22Rv1 (cell line): ENCODE results near the gene MT1G.

ENCODE experiments used
- ZFX ChIP-seq: fragments of 450-650 bp; IDR thresholded peaks from 2 replicates; pipeline ENCODE4 v1.6.1; 2017; ENCODE audit warnings: antibody characterized with exemption, borderline replicate concordance
- TF ChIP-seq, protein P1 (sequence below): fragments of 450-650 bp; IDR thresholded peaks from 2 replicates; pipeline ENCODE4 v1.5.1; 2017; ENCODE audit warnings: mild to moderate bottlenecking

DNA sequence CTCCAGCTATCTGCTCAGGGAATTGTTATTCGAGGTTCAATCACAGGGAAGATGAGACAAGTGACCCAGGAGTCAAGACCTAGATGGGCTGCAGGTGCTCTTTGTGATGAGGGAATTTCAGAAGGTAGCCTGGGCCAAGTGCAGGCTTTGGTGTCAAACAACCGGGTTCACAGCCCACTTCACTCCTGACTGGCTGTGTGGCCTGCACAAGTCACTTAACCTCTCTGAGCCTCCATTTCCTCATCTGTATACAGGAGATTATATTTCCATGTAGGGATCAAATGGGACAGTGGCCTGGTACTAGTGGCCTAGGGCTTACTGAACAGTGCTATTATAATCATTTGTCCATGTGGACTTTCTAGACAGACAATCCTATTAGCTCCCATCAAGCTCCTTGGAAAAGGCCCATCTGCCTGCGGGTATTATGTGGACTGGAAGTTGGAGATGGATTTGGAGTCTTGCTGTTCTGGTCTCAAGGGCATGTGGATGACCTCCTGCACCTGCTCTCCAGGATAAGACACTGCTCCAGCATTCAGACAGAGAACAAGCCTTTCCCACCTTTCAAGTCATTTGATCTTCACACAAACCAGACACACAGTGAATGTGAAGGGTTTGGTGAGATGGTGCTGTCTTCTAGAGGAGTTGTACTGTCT lies 11.3 kb upstream of the MT1G start:
- no peak for TF ChIP-seq ZFX
- TF ChIP-seq, protein P1, sequence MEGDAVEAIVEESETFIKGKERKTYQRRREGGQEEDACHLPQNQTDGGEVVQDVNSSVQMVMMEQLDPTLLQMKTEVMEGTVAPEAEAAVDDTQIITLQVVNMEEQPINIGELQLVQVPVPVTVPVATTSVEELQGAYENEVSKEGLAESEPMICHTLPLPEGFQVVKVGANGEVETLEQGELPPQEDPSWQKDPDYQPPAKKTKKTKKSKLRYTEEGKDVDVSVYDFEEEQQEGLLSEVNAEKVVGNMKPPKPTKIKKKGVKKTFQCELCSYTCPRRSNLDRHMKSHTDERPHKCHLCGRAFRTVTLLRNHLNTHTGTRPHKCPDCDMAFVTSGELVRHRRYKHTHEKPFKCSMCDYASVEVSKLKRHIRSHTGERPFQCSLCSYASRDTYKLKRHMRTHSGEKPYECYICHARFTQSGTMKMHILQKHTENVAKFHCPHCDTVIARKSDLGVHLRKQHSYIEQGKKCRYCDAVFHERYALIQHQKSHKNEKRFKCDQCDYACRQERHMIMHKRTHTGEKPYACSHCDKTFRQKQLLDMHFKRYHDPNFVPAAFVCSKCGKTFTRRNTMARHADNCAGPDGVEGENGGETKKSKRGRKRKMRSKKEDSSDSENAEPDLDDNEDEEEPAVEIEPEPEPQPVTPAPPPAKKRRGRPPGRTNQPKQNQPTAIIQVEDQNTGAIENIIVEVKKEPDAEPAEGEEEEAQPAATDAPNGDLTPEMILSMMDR, result no peak
